Skeletal muscle satellite cell (primary cell): Measurements from ENCODE around the gene SPATA31E1.

Experiments
- H3K27me3 ChIP-seq: 2 replicates; pipeline ENCODE4 v1.7.0; 2013; ENCODE audit warnings: low read length; ENCODE audit not compliant: control insufficient read depth, insufficient read depth
- H3K36me3 ChIP-seq: 2 replicates; pipeline ENCODE4 v1.7.0; 2013; ENCODE audit warnings: mild to moderate bottlenecking, control low read depth, low read length; ENCODE audit not compliant: insufficient read depth
- H3K4me1 ChIP-seq: 2 replicates; pipeline ENCODE4 v1.7.0; 2013; ENCODE audit warnings: low read length; ENCODE audit not compliant: control insufficient read depth, insufficient read depth
- H3K4me2 ChIP-seq: 2 replicates; pipeline ENCODE4 v1.7.0; 2013; ENCODE audit warnings: mild to moderate bottlenecking, low read length
- H3K4me3 ChIP-seq: 2 replicates; pipeline ENCODE4 v1.7.0; 2013; ENCODE audit warnings: low read length
- H3K9ac ChIP-seq: 2 replicates; pipeline ENCODE4 v1.7.0; 2013; ENCODE audit warnings: mild to moderate bottlenecking, low read depth, low read length, moderate library complexity
- H3K9me3 ChIP-seq: replicated peaks from 2 replicates; pipeline ENCODE4 v1.7.0; 2013; ENCODE audit warnings: mild to moderate bottlenecking, control low read depth, low read length

SPATA31E1 gene

DNA sequence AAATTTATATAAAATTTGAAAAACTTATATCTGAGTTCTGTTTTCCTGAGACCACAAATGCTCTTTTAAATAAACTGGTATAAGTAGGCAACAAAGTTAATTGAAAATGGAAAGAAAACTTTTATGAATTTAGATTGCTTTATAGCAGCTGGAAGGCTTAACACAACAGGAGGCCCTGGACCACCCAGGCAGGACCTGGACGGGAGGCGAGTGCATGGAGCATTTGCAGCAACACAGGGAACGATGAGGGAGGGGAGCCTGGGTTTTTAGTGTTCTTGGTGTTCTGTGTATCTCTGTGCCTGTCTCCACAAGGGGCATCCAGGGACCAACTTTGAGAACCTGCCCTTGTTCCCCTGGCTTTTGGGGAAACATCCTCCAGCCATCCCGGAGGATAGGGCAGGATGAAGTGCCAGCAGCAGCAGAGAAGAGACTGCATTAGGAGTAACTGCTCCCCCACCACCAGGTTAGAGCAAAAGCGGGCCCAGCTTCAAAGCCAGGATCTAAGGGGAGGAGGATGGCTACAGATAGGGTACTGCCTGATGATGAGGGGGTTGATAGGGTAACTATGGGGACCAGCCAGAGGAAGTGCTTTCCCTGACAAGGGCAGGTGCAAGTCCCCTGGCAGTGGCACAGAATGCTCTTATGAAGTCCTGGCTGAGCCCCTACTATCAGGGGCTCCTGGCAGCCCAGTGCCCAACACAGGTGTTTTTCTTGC is 6.7 kb upstream of the SPATA31E1 start:
- no peaks in the 10 kb centered on the region for H3K27me3 ChIP-seq
- H3K36me3 ChIP-seq: no peaks in the 10 kb centered on the region
- H3K9ac ChIP-seq: no peak overlapping the region
- no peak overlapping the region for H3K4me3 ChIP-seq
- H3K4me1 ChIP-seq: peaks cover 23% of the 10 kb centered on the region
- no peaks in the 10 kb centered on the region for H3K9me3 ChIP-seq
- no peak overlapping the region for H3K4me2 ChIP-seq

DNA sequence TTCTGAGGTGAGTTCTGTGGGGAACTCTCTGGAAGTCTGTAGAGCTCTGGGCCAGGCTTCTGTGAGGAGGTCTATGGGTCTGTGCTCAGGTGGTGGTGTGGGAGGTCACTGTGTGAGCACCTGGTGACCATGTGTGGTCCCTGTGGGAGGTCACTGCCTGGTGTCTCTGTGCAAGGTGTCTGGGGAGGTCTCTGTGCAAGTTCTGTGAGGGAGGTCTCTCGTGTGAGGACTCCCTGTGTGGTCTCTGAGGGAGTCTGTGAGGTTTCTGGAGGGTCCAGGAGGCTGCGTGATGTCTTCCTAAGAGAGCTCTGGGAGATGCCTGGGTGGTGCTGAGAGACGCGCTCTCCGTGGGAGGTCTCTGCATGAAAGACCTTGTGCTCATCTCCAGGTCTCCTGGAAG is 6.0 kb upstream of the SPATA31E1 start:
- H3K9ac ChIP-seq: no peak overlapping the region
- no peaks in the 10 kb centered on the region for H3K9me3 ChIP-seq
- H3K4me2 ChIP-seq: no peak overlapping the region
- H3K27me3 ChIP-seq: no peaks in the 10 kb centered on the region
- no peak overlapping the region for H3K4me3 ChIP-seq
- H3K4me1 ChIP-seq: peaks cover 23% of the 10 kb centered on the region
- H3K36me3 ChIP-seq: no peaks in the 10 kb centered on the region

DNA sequence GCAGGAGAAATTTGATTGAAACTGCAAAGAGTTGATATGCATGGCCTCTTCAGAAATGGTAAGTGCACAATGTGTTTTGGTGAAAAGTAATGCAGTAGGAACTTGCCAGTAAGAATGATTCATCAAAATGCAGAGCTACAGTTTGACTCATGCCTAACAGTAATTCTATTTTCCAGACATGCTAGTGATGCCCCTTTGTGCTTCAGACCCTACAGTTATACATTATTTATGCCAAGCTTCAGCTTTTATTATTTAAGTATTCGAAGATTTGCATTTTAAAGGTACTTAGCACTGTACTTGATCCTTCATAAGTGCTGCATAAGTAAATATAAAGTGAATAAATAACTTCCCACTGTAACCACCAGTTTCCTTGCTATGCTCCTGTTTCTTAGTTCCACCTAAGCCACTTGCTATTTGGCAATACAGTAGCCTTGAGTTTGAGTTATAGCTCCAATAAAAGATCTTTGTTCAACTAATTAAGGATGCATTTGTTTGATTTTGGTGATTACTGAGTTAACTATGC is 3.6 kb upstream of the SPATA31E1 start:
- H3K36me3 ChIP-seq: no peaks in the 10 kb centered on the region
- H3K4me3 ChIP-seq: no peak overlapping the region
- no peak overlapping the region for H3K4me2 ChIP-seq
- no peaks in the 10 kb centered on the region for H3K9me3 ChIP-seq
- peaks cover 16% of the 10 kb centered on the region for H3K4me1 ChIP-seq
- no peak overlapping the region for H3K9ac ChIP-seq
- no peaks in the 10 kb centered on the region for H3K27me3 ChIP-seq

DNA sequence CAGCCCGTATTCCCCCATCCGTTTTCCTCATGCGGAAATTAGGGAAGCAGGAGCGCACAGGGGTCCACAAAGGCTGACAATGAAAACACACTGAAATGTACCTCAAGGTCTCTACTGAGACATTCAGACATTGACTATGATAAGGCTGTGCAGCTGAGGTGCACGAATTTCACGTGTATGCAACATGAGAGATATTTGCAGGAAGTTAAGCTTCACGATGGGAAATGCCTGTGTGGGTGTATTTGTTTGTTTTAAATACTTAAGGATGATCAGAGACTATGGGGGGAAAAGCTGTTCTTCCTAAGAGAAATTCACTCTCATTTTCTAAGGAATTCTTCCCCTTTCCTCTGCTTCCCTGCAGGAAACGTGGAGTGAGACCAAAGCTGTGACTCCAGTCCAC is 2.6 kb upstream of the SPATA31E1 start:
- Histone ChIP-seq H3K27me3 (no peaks in the 10 kb centered on the region), H3K9me3 (no peaks in the 10 kb centered on the region), H3K36me3 (no peaks in the 10 kb centered on the region), H3K4me1 (peaks cover 16% of the 10 kb centered on the region), H3K4me3 (no peak overlapping the region), H3K9ac (no peak overlapping the region), H3K4me2 (no peak overlapping the region)

DNA sequence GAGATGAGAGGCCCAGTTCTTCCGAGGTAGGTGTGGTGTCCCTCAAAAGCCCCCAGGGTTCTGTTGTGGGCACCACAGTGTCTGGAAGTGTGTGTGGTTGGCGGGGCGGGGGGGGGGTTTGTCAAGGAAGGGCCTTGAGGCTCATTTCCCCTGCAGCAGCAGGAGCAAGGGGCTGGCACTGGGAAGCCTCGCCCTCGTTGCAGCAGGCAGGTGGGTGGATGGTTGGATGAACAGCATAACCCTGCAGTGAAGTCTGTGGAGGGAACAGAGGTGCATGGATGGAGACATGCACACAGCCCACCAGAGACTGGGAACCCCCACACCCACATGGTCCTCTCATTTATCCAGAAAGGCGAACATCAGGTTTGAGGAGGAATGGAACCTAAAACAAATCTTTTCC is 2.0 kb upstream of the SPATA31E1 start:
- no peak overlapping the region for H3K4me3 ChIP-seq
- no peaks in the 10 kb centered on the region for H3K9me3 ChIP-seq
- no peaks in the 10 kb centered on the region for H3K27me3 ChIP-seq
- H3K4me2 ChIP-seq: no peak overlapping the region
- H3K36me3 ChIP-seq: no peaks in the 10 kb centered on the region
- no peak overlapping the region for H3K9ac ChIP-seq
- H3K4me1 ChIP-seq: peaks cover 16% of the 10 kb centered on the region

DNA sequence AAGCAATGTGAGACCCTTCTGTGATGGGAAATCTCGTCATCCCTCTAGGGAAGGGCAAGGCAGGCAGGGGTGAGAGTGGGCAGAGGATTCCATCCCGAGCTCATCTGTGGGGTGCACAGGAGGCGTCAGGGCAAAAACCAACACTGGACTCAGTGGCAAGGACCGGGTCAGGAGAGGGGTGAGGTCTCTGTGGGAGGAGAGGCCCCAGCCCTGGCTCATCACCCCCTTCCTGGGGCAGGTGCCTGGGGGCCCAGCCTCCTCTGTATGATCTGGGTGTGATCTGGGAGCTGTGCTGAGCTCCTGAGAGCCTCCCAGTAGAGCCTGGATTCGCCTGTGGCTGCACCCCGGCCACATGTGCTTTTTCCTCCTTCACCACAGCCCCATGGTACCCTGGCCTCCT is 597 bp downstream of the SPATA31E1 start:
- Histone ChIP-seq H3K27me3 (peaks cover 8% of the 10 kb centered on the region), H3K4me3 (no peak overlapping the region), H3K4me2 (no peak overlapping the region), H3K4me1 (peaks cover 16% of the 10 kb centered on the region), H3K9me3 (no peaks in the 10 kb centered on the region), H3K9ac (no peak overlapping the region), H3K36me3 (no peaks in the 10 kb centered on the region)

DNA sequence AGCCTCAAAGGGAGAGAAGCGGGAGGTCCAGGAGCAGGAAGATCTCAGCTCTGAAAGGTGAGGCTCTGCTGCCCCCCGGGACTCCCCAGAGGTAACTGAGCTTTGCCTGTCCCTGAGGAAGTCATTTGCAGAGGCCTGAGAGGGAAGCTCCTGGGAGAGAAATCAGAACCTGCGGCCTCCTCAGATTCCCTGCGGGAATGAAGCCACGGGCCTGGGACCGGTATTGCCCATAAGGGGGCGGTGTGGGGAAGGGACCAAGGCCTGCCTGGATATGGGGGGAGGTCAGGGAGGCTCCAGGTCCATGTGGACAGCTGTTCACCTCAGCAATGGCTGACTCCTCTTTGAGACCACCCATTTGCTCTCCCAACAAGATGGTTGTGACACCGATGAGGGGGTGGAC is 1.3 kb downstream of the SPATA31E1 start:
- peaks cover 11% of the 10 kb centered on the region for H3K4me1 ChIP-seq
- H3K4me2 ChIP-seq: no peak overlapping the region
- H3K36me3 ChIP-seq: no peaks in the 10 kb centered on the region
- no peaks in the 10 kb centered on the region for H3K9me3 ChIP-seq
- H3K27me3 ChIP-seq: peaks cover 10% of the 10 kb centered on the region
- no peak overlapping the region for H3K9ac ChIP-seq
- no peak overlapping the region for H3K4me3 ChIP-seq

DNA sequence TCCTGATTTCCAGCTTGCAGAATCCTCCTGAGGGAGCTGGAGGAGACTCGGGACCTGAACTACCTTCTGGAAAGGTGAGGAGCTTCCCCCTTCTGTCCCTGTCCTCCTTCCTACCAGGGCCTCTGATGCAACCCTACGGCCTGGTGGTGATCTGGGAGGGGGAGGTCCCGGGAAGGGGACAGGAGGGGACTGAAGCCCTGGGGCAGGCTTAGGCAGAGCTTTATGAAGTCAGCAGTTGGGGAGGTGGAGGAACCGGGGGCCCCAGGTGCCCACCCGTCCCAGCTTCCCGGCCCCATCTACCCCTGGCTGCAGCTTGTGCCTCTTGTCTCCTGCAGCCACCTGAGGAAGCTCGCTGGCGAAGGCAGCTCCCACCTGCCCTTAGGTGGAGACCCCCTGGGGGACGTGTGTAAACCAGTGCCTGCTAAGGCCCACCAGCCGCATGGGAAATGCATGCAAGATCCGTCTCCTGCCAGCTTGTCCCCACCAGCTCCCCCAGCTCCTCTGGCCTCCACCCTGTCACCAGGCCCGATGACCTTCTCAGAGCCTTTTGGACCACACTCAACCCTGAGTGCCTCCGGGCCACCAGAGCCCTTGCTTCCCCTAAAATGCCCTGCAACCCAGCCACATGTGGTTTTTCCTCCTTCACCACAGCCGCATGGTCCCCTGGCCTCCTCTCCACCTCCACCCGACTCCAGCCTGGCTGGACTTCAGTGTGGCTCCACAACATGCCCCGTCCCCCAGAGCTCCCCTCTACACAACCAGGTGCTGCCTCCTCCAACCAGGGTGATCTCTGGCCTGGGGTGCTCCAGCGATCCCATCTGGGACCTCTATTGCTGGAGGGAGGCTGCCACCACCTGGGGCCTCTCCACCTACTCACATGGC is 2.1 kb downstream of the SPATA31E1 start:
- H3K4me3 ChIP-seq: no peak overlapping the region
- peaks cover 8% of the 10 kb centered on the region for H3K4me1 ChIP-seq
- H3K9ac ChIP-seq: no peak overlapping the region
- no peaks in the 10 kb centered on the region for H3K9me3 ChIP-seq
- no peak overlapping the region for H3K4me2 ChIP-seq
- H3K36me3 ChIP-seq: no peaks in the 10 kb centered on the region
- H3K27me3 ChIP-seq: peaks cover 10% of the 10 kb centered on the region

DNA sequence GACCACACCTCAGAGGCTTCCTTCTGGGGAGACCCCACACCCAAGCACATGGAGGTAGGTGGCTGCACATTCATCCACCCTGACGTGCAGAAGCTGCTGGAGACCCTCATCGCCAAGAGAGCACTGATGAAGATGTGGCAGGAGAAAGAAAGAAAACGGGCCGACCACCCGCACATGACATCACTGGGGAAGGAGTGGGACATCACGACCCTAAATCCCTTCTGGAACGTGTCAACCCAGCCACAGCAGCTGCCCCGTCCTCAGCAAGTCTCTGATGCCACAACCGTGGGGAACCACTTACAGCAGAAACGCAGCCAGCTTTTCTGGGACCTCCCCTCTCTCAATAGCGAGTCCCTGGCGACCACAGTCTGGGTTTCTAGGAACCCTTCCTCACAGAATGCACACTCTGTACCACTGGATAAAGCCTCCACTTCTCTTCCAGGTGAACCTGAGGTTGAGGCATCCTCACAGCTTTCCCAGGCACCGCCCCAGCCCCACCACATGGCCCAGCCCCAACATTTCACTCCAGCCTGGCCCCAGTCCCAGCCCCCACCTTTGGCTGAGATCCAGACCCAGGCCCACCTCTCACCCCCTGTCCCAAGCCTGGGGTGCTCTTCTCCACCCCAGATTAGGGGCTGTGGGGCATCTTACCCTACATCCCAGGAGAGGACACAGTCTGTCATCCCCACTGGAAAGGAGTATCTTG is 3.0 kb downstream of the SPATA31E1 start:
- Histone ChIP-seq H3K9me3 (no peaks in the 10 kb centered on the region), H3K4me1 (no peaks in the 10 kb centered on the region), H3K4me3 (no peak overlapping the region), H3K27me3 (peaks cover 10% of the 10 kb centered on the region), H3K9ac (no peak overlapping the region), H3K36me3 (no peaks in the 10 kb centered on the region), H3K4me2 (no peak overlapping the region)

DNA sequence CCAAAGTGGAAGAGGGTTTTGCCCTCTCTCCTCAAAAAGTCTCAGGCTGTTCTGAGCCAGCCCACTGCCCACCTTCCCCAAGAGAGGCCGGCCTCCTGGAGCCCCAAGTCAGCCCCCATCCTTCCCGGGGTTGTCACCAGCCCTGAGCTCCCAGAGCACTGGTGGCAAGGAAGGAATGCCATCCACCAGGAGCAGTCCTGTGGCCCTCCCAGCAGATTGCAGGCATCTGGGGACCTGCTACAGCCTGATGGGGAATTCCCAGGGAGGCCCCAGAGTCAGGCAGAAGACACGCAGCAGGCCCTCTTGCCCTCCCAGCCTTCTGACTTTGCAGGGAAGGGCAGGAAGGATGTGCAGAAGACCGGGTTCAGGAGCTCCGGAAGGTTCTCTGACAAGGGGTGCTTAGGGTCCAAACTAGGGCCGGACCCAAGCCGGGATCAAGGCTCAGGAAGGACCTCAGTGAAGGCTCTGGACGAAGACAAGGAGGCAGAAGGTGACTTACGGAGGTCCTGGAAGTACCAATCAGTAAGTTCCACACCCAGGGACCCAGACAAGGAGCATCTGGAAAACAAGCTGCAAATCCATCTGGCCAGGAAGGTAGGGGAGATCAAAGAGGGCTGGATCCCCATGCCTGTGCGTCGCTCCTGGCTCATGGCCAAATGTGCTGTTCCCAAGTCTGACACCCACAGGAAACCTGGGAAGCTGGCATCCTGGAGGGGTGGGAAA is 3.7 kb downstream of the SPATA31E1 start:
- H3K4me2 ChIP-seq: no peak overlapping the region
- no peak overlapping the region for H3K9ac ChIP-seq
- H3K4me1 ChIP-seq: no peaks in the 10 kb centered on the region
- H3K9me3 ChIP-seq: no peaks in the 10 kb centered on the region
- H3K36me3 ChIP-seq: no peaks in the 10 kb centered on the region
- H3K27me3 ChIP-seq: peaks cover 10% of the 10 kb centered on the region
- no peak overlapping the region for H3K4me3 ChIP-seq
